Tibial nerve (tissue), 4 donors: ENCODE data around the gene JPH4. TPM values are rescaled to one million over a fixed set of nuclear protein-coding genes. Genes with fewer than 3 reads are reported as not detected.

ENCODE experiments used
- DNase-seq, 2 donors: peaks; one replicate each; pipeline ENCODE4 v3.0.0-alpha.2; 2019; ENCODE audit warnings: low spot score in 2 of 2
- H3K27ac ChIP-seq, 4 donors: fragments of 200-600 bp; sonication (generic) in 3 of 4; one replicate each; pipeline ENCODE4 v1.5.1; 2017 to 2019; ENCODE audit warnings: mild to moderate bottlenecking in 1 of 4
- H3K27me3 ChIP-seq, 2 donors: fragments of 200-600 bp; sonication (generic) in 1 of 2; one replicate each; pipeline versions ENCODE4 v1.5.1 to v1.6.0; 2017 to 2019
- H3K36me3 ChIP-seq, 3 donors: fragments of 200-600 bp; sonication (generic); one replicate each; pipeline ENCODE4 v1.5.1; 2018 to 2019
- H3K4me1 ChIP-seq, 4 donors: fragments of 200-600 bp; sonication (generic) in 3 of 4; one replicate each; pipeline ENCODE4 v1.5.1; 2017 to 2019
- H3K4me3 ChIP-seq, 4 donors: fragments of 200-600 bp; sonication (generic) in 3 of 4; one replicate each; pipeline ENCODE4 v1.5.1; 2017 to 2019; ENCODE audit warnings: mild to moderate bottlenecking in 1 of 4, moderate library complexity in 1 of 4
- H3K9me3 ChIP-seq, 4 donors: fragments of 200-600 bp; sonication (generic) in 3 of 4; one replicate each; pipeline ENCODE4 v1.5.1; 2017 to 2019
- EP300 ChIP-seq, 2 donors: sonication (generic); formaldehyde crosslinking; IDR thresholded peaks; one replicate each; pipeline ENCODE4 v1.6.1; 2017; ENCODE audit warnings: antibody characterized with exemption in 2 of 2, mild to moderate bottlenecking in 1 of 2
- POLR2A ChIP-seq, 2 donors: fragments of 450-650 bp; IDR thresholded peaks; one replicate each; pipeline ENCODE4 v1.6.1; 2017; ENCODE audit warnings: antibody characterized with exemption in 2 of 2, mild to moderate bottlenecking in 2 of 2, moderate library complexity in 2 of 2
- WGBS, 2 donors: methylation state at CpG; one replicate each; pipeline ENCODE4 v1.1.5; 2018; 5-methylcytosine and 5-hydroxymethylcytosine counted together
- total RNA-seq, 4 donors: library from RNA; depleted of rRNA; stranded (reverse); fragments of >200 nt; gene quantifications; one replicate each; pipeline ENCODE4 v1.1.0, GENCODE V29; 2016
- TF ChIP-seq, protein P1 (sequence below), 5 experiments: fragments of 200-600 bp in 3 of 5; fragments of 450-650 bp in 2 of 5; sonication (generic) in 3 of 5; IDR thresholded peaks; one replicate each; pipeline ENCODE4 v1.5.1; 2016 to 2019; ENCODE audit warnings: antibody characterized with exemption in 5 of 5, mild to moderate bottlenecking in 3 of 5, moderate library complexity in 2 of 5

The JPH4 gene
- total RNA-seq, 4 donors from 2014 or later: 1.2 to 2.9 (median 2.2) TPM

DNA sequence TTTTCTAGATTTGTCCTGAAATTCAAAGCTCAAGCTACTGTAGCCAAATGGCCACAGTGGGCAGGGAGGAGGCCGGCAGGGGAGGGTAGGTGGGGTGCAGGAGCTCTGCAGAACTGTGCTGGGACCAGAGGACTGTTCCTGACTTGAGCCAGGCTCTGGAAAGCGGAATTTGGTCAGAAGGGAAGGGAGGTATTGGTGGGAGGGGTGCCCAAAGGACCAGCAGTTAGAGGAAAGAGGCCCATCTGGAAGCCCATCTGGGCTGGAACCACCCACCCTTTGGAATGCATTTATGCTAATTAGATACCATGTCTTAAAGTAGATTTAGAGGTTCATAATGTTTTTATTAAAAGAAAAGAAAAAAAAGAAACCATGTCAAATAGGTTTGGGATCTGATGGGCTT lies 24.5 kb upstream of the JPH4 start:
- Histone ChIP-seq H3K4me3 (no peak overlapping the region), H3K27ac (no peak overlapping the region), H3K9me3 (peaks cover 0 to 3% (median 0%) of the 10 kb centered on the region in 4 donors), H3K4me1 (no peaks in the 10 kb centered on the region), H3K27me3 (no peaks in the 10 kb centered on the region), H3K36me3 (no peaks in the 10 kb centered on the region)
- TF ChIP-seq, protein P1, sequence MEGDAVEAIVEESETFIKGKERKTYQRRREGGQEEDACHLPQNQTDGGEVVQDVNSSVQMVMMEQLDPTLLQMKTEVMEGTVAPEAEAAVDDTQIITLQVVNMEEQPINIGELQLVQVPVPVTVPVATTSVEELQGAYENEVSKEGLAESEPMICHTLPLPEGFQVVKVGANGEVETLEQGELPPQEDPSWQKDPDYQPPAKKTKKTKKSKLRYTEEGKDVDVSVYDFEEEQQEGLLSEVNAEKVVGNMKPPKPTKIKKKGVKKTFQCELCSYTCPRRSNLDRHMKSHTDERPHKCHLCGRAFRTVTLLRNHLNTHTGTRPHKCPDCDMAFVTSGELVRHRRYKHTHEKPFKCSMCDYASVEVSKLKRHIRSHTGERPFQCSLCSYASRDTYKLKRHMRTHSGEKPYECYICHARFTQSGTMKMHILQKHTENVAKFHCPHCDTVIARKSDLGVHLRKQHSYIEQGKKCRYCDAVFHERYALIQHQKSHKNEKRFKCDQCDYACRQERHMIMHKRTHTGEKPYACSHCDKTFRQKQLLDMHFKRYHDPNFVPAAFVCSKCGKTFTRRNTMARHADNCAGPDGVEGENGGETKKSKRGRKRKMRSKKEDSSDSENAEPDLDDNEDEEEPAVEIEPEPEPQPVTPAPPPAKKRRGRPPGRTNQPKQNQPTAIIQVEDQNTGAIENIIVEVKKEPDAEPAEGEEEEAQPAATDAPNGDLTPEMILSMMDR (IDR thresholded peaks at IDR 0.05): no peak
- TF ChIP-seq POLR2A (IDR thresholded peaks at IDR 0.05) (no peak), EP300 (IDR thresholded peaks at IDR 0.05) (no peak)
- 80 to 85% methylated on average over 2 of the region's 2 CpGs for WGBS, 2 donors
- no peak for DNase-seq

DNA sequence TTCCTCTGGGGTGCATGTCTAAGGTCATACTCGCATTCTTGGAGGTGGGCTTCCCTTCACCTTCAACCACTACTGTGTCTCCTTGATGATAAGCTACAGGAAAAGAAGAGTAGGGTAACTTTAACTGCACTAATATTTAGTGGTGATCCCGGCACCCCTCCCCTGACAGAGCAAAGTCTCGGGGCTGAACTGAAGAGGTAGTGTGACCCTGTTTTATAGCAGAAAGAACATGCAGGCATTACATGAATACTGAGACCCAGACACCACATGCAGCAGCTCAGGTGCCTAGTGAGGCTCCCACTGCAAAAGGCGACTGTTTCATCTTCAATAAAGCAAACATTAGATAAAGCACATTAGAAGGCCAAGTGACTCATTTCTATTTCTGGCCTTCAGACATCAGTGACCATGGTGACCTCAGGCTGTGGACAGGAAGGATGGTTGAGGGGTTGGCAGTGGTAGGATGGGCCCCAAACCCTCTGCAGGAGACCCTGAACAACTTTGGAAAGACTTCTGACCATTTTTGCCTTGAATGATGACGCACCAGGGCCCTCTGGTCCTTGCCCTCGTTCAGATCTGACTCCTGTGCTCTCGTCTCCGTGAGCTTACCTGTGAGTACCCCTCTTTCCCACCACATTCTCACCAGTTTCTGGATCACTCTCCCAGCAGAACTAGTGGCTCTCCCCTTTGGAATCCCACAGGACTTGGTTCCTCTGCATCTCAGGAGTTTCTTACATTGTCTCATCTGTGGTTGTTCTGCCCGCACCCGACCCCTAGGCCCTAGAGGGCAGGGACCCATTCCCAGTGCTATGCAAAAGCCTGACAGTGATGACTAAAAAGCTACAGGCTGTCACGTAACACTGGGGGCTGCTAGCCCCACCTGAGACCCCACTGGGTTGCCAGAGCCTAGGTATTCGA lies 23.8 kb upstream of the JPH4 start:
- Histone ChIP-seq H3K27me3 (no peaks in the 10 kb centered on the region), H3K27ac (no peak overlapping the region), H3K4me3 (no peak overlapping the region), H3K36me3 (no peaks in the 10 kb centered on the region), H3K4me1 (no peaks in the 10 kb centered on the region), H3K9me3 (peaks cover 0 to 3% (median 0%) of the 10 kb centered on the region in 4 donors)
- WGBS, 2 donors: 87% methylated on average over 12 of the region's 12 CpGs
- no peak for DNase-seq
- TF ChIP-seq, protein P1 (IDR thresholded peaks at IDR 0.05): no peak
- TF ChIP-seq EP300 (IDR thresholded peaks at IDR 0.05): no peak
- no peak for TF ChIP-seq POLR2A (IDR thresholded peaks at IDR 0.05)

DNA sequence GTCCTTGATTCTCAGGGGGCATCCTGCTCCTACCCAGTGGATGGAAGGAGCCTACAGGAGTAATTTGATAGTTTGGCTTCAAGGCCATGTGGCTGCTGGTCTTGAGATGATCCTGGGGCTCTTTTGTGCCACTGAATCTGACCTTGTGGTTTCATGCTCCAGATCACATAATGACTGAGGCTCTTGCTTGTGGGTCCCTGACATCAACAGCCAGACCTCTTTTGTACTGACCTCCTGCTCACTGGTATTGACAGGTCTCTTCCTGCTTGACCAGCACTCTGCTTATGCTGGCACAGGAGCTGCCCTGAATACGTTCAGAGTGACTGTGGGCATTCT lies 23.2 kb upstream of the JPH4 start:
- 23 to 33% methylated on average over 1 of the region's 1 CpG for WGBS, 2 donors
- no peak for DNase-seq
- H3K4me3 ChIP-seq: no peak overlapping the region
- no peaks in the 10 kb centered on the region for H3K4me1 ChIP-seq
- no peak overlapping the region for H3K27ac ChIP-seq
- no peak for TF ChIP-seq POLR2A (IDR thresholded peaks at IDR 0.05)
- peaks cover 0 to 3% (median 0%) of the 10 kb centered on the region in 4 donors for H3K9me3 ChIP-seq
- H3K36me3 ChIP-seq: no peaks in the 10 kb centered on the region
- H3K27me3 ChIP-seq: no peaks in the 10 kb centered on the region

DNA sequence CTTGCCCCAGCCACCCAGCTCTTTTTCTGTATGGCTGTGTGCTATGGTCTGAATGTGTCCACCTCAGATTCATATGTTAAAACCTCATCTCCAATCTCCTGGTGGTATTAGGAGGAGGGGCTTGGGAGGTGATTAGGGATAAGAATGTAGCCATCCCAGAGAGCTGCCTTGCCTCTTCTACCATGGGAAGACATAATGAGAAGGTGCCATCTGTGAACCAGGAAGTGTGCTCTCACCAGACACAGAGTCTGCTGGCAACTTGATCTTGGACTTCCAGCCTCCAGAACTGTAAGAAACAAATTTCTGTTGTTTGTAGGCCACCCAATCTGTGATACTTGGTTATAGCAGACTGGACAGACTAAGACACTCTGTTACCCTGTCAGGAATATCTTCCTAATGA lies 22.8 kb upstream of the JPH4 start:
- H3K4me1 ChIP-seq: no peaks in the 10 kb centered on the region
- H3K27ac ChIP-seq: no peak overlapping the region
- peaks cover 0 to 3% (median 0%) of the 10 kb centered on the region in 4 donors for H3K9me3 ChIP-seq
- no peak overlapping the region for H3K4me3 ChIP-seq
- no peak for DNase-seq
- no peaks in the 10 kb centered on the region for H3K27me3 ChIP-seq
- TF ChIP-seq EP300 (IDR thresholded peaks at IDR 0.05) (no peak), POLR2A (IDR thresholded peaks at IDR 0.05) (no peak)
- TF ChIP-seq, protein P1 (IDR thresholded peaks at IDR 0.05): no peak
- H3K36me3 ChIP-seq: no peaks in the 10 kb centered on the region

DNA sequence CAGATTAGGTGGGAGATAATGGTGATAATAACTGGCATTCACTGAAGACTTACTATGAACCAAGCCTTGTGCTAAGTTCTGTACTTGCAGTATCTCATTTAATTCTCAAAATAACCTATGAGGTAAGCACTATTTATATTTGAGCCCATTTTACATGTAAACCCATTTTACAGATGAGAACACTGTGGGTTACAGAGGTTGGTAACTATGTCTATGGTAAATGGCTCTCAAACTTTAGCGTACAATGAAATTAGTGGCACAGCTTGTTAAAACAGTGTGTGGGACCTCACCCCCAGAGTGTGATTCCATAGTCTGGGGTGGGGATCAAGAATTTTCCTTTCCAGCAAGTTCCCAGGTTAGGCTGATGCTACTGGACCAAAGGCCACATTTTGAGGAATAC lies 22.2 kb upstream of the JPH4 start:
- Histone ChIP-seq H3K36me3 (no peaks in the 10 kb centered on the region), H3K27me3 (no peaks in the 10 kb centered on the region), H3K9me3 (peaks cover 0 to 3% (median 0%) of the 10 kb centered on the region in 4 donors), H3K27ac (no peak overlapping the region), H3K4me3 (no peak overlapping the region), H3K4me1 (no peaks in the 10 kb centered on the region)
- no peak for DNase-seq
- TF ChIP-seq POLR2A (IDR thresholded peaks at IDR 0.05) (no peak), EP300 (IDR thresholded peaks at IDR 0.05) (no peak)
- TF ChIP-seq, protein P1 (IDR thresholded peaks at IDR 0.05): no peak
- 94 to 100% methylated on average over 1 of the region's 1 CpG for WGBS, 2 donors
